GM12801 (cell line): ENCODE measurements around the gene CAVIN1.

Source experiments
- CTCF ChIP-seq: IDR thresholded peaks from one replicate; pipeline ENCODE4 v1.5.1; 2011; ENCODE audit warnings: control low read depth; ENCODE audit not compliant: insufficient read length; ENCODE audit errors: extremely low read depth

CAVIN1 gene

DNA sequence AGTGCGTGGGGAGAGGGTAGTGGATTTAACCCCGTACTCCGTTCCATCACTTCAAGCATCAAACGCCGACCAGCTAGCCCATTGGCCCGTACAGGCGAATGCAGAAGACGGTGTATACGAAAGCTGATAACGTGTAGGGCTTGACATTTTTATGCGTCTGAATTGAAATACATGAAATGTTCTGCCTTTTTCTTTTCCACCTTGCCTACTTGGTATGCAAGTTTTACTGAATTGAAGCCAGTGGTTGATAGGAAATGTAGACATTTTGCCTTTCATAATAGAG lies 34.0 kb downstream of the CAVIN1 start:
- no peak for TF ChIP-seq CTCF

- TF ChIP-seq CTCF = no peak
Observed at GRCh38 chr17:42388381-42389134, 34.5 kb downstream of the CAVIN1 start, which contains the start of gene STAT3. Gene STAT3 (minus strand): TSS chr17:42388442. CDS start chr17:42348516, 39,926 bp downstream.

- no peak for TF ChIP-seq CTCF
Observed at GRCh38 chr17:42387661-42388380, 35.2 kb downstream of the CAVIN1 start.

DNA sequence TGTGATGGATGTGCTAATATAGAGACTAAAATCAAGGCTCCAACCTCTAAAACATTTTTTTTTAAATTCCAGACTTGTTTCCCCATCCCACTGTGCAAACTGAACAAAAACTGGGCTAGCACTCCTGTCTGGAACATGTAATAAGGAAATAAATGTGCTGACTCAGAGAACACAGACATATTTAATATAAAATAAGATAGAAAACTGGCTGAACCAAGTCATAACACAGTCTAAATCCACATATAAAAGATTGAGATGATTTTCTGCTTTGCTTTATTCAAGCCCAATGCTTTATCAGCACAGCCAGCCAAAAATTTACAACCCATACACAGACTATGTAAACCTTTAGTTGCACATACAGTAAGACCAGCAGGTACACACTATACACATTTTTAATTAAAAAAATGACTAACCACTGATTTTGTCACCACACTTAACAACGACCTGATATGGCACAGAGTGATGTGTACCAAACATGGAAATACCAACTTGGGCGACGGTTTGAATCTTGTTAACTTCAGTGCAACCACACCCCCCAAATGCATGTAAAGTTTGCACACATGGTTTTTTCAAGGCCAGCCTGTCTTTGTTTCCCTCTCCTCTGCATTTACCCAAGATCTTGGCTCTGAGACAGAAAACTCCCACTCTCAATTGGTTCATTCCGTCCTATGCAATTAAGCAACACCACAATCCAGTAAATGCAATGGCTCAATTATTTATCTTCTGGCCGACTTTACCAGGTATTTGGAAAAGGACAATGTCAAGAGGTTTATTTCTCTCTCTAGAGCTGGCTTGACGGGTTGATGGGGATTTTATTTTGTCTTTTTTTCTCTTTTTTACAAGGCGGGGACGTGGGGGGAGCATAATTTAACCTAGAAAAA lies 36.0 kb downstream of the CAVIN1 start:
- TF ChIP-seq CTCF = no peak

GRCh38 chr17:42381898-42382297 lies 41.2 kb downstream of the CAVIN1 start:
- no peak for TF ChIP-seq CTCF

DNA sequence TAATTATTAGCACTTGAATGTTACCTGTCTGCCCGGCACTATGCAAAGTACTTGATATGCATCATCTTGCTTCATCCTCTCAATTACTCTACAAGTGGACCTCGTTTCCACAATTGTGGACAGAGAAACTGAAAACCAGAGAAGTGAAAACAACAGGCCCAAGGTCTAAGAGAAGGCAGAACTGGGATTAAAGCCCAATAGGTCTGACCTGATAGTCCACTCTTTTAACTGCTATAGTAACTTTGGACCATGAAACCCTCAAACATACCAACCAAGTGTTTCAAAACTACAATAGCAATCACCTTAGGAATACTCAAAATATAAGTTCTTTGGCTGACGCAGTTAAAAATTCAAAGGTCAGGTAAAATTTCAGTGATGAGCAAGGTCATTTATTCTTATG lies 42.1 kb downstream of the CAVIN1 start:
- TF ChIP-seq CTCF = no peak

DNA sequence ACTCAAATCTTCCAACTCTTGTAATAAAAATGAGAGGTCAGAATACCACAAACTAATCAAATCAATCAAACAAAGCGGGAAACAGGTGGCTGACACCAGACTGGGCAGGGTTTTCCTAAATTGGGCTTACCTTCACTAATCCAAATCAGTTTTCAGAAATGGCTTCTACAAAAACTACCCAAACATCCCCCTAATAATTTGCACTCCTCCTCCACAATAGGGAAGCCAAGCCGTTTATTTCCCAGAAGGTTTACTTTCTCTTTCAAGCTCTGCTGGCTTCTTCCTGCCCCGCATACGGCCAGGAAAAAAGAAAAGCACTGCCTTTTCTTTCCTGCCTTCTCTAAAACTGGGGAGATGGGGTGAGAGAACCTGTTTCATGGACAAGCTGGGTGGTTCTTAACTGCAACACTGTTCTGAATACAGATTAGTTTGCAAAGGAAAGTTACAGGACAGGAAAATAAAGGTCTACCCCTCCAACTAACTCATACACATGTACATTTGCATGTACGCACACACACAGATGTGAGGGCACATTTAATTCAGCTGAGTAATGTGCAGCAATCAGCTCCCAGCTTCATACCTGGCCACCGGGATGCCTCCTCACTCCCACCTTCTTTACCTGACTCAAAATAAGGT lies 44.0 kb downstream of the CAVIN1 start:
- no peak for TF ChIP-seq CTCF
